Kidney epithelial cell (primary cell): Measurements from ENCODE around the gene BRAT1. TPM values are rescaled to one million over a fixed set of nuclear protein-coding genes. Genes with fewer than 3 reads are reported as not detected.

ENCODE experiments used
- DNase-seq: peaks from one replicate; pipeline ENCODE4 v3.0.0-alpha.2; 2010; ENCODE audit warnings: low read depth
- H3K27me3 ChIP-seq: 2 replicates; pipeline ENCODE4 v1.6.0; 2011; ENCODE audit warnings: low read length; ENCODE audit not compliant: control insufficient read depth, insufficient read depth
- H3K36me3 ChIP-seq: 2 replicates; pipeline ENCODE4 v1.5.1; 2011; ENCODE audit warnings: low read length; ENCODE audit not compliant: control insufficient read depth, insufficient read depth
- H3K4me3 ChIP-seq: 2 replicates; pipeline ENCODE4 v1.5.1; 2011; ENCODE audit warnings: low read depth, mild to moderate bottlenecking, control low read depth, low read length
- CTCF ChIP-seq: IDR thresholded peaks from 2 replicates; pipeline ENCODE4 v1.5.1; 2011; ENCODE audit warnings: mild to moderate bottlenecking, moderate library complexity, low read length, control low read depth, inconsistent platforms; ENCODE audit not compliant: insufficient read depth, poor library complexity, severe bottlenecking
- total RNA-seq: library from RNA; depleted of rRNA; stranded (reverse); fragments of >200 nt; gene quantifications from 2 replicates; pipeline ENCODE4 v1.2.3, GENCODE V29; 2015

The BRAT1 gene
- total RNA-seq, 1 donor from 2014 or later = 40.1 TPM

GRCh38 chr7:2522780-2523433 is 32.4 kb downstream of the BRAT1 start:
- no peak for TF ChIP-seq CTCF
- DNase-seq = no peak
- Histone ChIP-seq H3K36me3 (no peaks in the 10 kb centered on the region), H3K4me3 (peak overlapping the region; percentile 71), H3K27me3 (no peaks in the 10 kb centered on the region)

- H3K4me3 ChIP-seq = peak overlapping the region; percentile 71
- DNase-seq = no peak
- TF ChIP-seq CTCF = no peak
- H3K27me3 ChIP-seq = no peaks in the 10 kb centered on the region
- H3K36me3 ChIP-seq = no peaks in the 10 kb centered on the region
These were observed 33.3 kb downstream of the BRAT1 start for GRCh38 chr7:2521952-2522591.

- peak overlapping the region; percentile 71 for H3K4me3 ChIP-seq
- TF ChIP-seq CTCF = no peak
- DNase-seq = no peak
These were observed 34.0 kb downstream of the BRAT1 start for GRCh38 chr7:2521341-2521745.

GRCh38 chr7:2520761-2521290 is 34.5 kb downstream of the BRAT1 start:
- Histone ChIP-seq H3K36me3 (no peaks in the 10 kb centered on the region), H3K27me3 (no peaks in the 10 kb centered on the region), H3K4me3 (peak overlapping the region; percentile 71)
- no peak for DNase-seq
- TF ChIP-seq CTCF = no peak

More at GRCh38 chr7:2521341-2521745, 34.0 kb downstream of the BRAT1 start:
- Histone ChIP-seq H3K36me3 (no peaks in the 10 kb centered on the region), H3K27me3 (no peaks in the 10 kb centered on the region)

GRCh38 chr7:2520131-2520760 is 35.1 kb downstream of the BRAT1 start:
- no peaks in the 10 kb centered on the region for H3K36me3 ChIP-seq
- no peaks in the 10 kb centered on the region for H3K27me3 ChIP-seq
- peak overlapping the region; percentile 71 for H3K4me3 ChIP-seq
- no peak for DNase-seq
- TF ChIP-seq CTCF = peak; percentile 22
